ENCODE measurements around the gene GLDN.

DNA sequence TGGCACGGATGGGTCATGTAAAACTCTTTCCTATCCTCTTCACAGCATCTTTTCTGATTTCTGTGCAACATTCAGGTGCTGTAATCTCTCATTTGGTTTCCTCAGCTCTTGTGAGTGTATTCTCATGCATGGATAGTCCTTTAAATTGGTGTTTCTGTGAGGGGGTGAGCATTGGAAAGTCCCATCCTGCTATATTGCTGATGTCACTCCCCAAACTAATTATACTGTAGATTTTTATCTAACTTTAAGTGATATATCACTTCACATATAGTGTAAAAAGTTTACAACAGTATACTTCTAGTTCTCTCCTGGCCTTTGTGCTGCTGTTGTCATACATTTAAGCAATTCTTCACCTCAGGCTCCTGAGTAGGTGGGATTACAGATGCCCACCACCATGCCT is 102.7 kb downstream of the GLDN start:
- TF ChIP-seq EP300 (IDR thresholded peaks at IDR 0.05; ENCODE audit: borderline replicate concordance) (no peak), TAF1 (IDR thresholded peaks at IDR 0.05; ENCODE audit: low read depth) (no peak), CEBPB (IDR thresholded peaks at IDR 0.05) (no peak), CREB1 (IDR thresholded peaks at IDR 0.05; ENCODE audit: low read depth) (no peak)
- TF ChIP-seq, protein P1, sequence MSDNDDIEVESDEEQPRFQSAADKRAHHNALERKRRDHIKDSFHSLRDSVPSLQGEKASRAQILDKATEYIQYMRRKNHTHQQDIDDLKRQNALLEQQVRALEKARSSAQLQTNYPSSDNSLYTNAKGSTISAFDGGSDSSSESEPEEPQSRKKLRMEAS (IDR thresholded peaks at IDR 0.05): no peak

Data from Ishikawa (cell line).